PC-9 (cell line): ENCODE data around the gene C14orf93.

Source experiments
- CTCF ChIP-seq: fragments of 200-600 bp; sonication (generic); conservative IDR thresholded peaks from 2 replicates; pipeline ENCODE4 v1.6.1; 2017; ENCODE audit warnings: mixed run types, antibody characterized with exemption, mild to moderate bottlenecking, moderate library complexity
- EZH2 ChIP-seq: fragments of 200-600 bp; sonication (generic); IDR thresholded peaks from 2 replicates; pipeline ENCODE4 v1.8.0; 2017; ENCODE audit warnings: antibody characterized with exemption, low read depth

DNA sequence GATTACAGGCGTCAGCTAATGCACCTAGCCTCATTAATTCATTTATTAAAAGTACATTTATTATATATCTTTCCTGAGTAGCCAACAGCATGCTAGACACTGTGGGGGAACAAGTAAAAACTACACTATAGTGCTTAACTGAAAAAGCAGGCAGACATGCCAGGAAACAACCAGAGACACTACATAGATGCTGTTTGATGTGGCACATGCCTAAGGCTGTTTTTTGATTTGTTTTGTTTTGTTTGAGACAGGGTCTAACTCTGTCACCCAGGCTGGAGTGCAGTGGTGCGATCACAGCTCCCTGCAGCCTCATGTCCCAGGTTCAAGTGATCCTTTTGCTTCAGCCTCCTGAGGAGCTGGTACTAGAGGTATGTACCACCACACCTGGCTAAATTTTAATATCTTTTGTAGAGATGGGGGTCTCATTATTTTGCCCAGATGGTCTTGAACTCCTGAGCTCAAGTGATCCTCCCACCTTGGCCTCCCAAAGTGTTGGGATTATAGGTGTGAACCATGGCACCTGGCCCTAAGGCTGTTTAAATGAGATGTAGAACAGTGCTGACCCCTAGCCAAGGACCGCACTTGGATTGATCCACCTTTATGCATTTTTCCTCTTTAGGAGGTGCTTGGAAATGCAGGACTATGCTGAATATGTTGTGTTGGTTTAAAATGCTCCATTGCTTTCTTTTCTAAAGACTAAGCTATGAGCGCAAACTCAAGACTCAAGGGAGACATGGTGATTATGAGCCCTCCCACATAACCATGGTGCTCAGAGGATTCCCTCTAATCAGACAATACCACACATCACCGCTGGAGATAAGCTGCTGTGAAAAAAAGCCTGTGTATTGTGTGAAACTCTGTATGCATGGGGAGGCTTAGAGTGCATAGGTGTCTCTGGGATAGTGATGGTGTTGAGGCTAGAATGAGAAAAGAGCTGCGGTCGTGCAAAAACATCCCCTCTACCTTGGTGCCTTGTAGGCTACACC, 10.5 kb upstream of the C14orf93 start:
- no peak for TF ChIP-seq CTCF
- TF ChIP-seq EZH2: no peak
